Measurements from ENCODE around the gene PPIL4. TPM values are rescaled to one million over a fixed set of nuclear protein-coding genes. Genes with fewer than 3 reads are reported as not detected.

The PPIL4 gene
- total RNA-seq, 1 experiment from 2014 or later: 27.7 TPM

DNA sequence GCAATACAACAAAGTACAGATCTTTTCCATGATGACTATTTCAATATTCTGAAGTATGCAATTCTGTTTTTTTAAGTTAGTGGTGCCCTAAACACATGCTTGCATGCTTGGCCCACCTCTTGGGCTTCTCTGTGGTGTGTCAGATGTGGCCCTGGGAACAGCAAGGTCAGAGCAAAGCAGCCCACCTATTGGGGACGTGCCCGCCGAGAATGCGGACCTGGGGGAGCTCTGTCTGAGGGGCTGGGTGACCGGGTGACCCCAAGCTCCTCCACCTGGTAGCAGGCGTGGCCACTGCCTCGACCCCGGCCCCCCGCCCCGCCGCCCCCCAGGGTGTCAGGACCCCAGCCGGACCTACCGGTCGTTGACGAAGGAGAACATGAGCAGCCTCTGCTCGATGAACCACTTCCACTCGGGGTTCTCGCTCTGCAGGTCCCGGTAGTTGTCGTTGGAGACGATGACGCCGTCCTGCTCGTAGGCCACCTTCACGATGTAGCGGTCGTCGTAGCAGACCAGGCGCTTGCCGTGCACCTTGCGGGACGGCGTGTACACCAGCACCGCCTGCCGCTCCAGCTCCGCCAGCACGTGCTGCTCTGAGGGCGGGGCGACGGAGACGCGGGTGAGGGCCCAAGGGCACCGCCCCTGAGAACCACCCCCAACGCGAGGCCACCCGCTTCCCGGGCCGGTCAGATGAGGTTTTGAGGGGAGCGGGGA lies 89.4 kb downstream of the PPIL4 start (continued):
- TF ChIP-seq, protein P1, sequence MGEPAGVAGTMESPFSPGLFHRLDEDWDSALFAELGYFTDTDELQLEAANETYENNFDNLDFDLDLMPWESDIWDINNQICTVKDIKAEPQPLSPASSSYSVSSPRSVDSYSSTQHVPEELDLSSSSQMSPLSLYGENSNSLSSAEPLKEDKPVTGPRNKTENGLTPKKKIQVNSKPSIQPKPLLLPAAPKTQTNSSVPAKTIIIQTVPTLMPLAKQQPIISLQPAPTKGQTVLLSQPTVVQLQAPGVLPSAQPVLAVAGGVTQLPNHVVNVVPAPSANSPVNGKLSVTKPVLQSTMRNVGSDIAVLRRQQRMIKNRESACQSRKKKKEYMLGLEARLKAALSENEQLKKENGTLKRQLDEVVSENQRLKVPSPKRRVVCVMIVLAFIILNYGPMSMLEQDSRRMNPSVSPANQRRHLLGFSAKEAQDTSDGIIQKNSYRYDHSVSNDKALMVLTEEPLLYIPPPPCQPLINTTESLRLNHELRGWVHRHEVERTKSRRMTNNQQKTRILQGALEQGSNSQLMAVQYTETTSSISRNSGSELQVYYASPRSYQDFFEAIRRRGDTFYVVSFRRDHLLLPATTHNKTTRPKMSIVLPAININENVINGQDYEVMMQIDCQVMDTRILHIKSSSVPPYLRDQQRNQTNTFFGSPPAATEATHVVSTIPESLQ (CRISPR knock-in tag; IDR thresholded peaks at IDR 0.05): no peak
- TF ChIP-seq, protein P2, sequence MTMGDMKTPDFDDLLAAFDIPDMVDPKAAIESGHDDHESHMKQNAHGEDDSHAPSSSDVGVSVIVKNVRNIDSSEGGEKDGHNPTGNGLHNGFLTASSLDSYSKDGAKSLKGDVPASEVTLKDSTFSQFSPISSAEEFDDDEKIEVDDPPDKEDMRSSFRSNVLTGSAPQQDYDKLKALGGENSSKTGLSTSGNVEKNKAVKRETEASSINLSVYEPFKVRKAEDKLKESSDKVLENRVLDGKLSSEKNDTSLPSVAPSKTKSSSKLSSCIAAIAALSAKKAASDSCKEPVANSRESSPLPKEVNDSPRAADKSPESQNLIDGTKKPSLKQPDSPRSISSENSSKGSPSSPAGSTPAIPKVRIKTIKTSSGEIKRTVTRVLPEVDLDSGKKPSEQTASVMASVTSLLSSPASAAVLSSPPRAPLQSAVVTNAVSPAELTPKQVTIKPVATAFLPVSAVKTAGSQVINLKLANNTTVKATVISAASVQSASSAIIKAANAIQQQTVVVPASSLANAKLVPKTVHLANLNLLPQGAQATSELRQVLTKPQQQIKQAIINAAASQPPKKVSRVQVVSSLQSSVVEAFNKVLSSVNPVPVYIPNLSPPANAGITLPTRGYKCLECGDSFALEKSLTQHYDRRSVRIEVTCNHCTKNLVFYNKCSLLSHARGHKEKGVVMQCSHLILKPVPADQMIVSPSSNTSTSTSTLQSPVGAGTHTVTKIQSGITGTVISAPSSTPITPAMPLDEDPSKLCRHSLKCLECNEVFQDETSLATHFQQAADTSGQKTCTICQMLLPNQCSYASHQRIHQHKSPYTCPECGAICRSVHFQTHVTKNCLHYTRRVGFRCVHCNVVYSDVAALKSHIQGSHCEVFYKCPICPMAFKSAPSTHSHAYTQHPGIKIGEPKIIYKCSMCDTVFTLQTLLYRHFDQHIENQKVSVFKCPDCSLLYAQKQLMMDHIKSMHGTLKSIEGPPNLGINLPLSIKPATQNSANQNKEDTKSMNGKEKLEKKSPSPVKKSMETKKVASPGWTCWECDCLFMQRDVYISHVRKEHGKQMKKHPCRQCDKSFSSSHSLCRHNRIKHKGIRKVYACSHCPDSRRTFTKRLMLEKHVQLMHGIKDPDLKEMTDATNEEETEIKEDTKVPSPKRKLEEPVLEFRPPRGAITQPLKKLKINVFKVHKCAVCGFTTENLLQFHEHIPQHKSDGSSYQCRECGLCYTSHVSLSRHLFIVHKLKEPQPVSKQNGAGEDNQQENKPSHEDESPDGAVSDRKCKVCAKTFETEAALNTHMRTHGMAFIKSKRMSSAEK (CRISPR knock-in tag; IDR thresholded peaks at IDR 0.05; ENCODE audit: borderline replicate concordance): no peak
- TF ChIP-seq, protein P3, sequence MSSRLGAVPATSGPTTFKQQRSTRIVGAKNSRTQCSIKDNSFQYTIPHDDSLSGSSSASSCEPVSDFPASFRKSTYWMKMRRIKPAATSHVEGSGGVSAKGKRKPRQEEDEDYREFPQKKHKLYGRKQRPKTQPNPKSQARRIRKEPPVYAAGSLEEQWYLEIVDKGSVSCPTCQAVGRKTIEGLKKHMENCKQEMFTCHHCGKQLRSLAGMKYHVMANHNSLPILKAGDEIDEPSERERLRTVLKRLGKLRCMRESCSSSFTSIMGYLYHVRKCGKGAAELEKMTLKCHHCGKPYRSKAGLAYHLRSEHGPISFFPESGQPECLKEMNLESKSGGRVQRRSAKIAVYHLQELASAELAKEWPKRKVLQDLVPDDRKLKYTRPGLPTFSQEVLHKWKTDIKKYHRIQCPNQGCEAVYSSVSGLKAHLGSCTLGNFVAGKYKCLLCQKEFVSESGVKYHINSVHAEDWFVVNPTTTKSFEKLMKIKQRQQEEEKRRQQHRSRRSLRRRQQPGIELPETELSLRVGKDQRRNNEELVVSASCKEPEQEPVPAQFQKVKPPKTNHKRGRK (CRISPR knock-in tag; IDR thresholded peaks at IDR 0.05; ENCODE audit: borderline replicate concordance): no peak
- TF ChIP-seq, protein P4, sequence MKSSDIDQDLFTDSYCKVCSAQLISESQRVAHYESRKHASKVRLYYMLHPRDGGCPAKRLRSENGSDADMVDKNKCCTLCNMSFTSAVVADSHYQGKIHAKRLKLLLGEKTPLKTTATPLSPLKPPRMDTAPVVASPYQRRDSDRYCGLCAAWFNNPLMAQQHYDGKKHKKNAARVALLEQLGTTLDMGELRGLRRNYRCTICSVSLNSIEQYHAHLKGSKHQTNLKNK (CRISPR knock-in tag; IDR thresholded peaks at IDR 0.05): no peak
- TF ChIP-seq, protein P5, sequence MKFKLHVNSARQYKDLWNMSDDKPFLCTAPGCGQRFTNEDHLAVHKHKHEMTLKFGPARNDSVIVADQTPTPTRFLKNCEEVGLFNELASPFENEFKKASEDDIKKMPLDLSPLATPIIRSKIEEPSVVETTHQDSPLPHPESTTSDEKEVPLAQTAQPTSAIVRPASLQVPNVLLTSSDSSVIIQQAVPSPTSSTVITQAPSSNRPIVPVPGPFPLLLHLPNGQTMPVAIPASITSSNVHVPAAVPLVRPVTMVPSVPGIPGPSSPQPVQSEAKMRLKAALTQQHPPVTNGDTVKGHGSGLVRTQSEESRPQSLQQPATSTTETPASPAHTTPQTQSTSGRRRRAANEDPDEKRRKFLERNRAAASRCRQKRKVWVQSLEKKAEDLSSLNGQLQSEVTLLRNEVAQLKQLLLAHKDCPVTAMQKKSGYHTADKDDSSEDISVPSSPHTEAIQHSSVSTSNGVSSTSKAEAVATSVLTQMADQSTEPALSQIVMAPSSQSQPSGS (CRISPR knock-in tag; IDR thresholded peaks at IDR 0.05; ENCODE audit: borderline replicate concordance, low read depth): no peak
- TF ChIP-seq, protein P6, sequence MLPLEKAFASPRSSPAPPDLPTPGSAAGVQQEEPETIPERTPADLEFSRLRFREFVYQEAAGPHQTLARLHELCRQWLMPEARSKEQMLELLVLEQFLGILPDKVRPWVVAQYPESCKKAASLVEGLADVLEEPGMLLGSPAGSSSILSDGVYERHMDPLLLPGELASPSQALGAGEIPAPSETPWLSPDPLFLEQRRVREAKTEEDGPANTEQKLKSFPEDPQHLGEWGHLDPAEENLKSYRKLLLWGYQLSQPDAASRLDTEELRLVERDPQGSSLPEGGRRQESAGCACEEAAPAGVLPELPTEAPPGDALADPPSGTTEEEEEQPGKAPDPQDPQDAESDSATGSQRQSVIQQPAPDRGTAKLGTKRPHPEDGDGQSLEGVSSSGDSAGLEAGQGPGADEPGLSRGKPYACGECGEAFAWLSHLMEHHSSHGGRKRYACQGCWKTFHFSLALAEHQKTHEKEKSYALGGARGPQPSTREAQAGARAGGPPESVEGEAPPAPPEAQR (CRISPR knock-in tag; IDR thresholded peaks at IDR 0.05): no peak
- no peak for TF ChIP-seq CREB1 (CRISPR knock-in tag; IDR thresholded peaks at IDR 0.05)
- TF ChIP-seq, protein P7, sequence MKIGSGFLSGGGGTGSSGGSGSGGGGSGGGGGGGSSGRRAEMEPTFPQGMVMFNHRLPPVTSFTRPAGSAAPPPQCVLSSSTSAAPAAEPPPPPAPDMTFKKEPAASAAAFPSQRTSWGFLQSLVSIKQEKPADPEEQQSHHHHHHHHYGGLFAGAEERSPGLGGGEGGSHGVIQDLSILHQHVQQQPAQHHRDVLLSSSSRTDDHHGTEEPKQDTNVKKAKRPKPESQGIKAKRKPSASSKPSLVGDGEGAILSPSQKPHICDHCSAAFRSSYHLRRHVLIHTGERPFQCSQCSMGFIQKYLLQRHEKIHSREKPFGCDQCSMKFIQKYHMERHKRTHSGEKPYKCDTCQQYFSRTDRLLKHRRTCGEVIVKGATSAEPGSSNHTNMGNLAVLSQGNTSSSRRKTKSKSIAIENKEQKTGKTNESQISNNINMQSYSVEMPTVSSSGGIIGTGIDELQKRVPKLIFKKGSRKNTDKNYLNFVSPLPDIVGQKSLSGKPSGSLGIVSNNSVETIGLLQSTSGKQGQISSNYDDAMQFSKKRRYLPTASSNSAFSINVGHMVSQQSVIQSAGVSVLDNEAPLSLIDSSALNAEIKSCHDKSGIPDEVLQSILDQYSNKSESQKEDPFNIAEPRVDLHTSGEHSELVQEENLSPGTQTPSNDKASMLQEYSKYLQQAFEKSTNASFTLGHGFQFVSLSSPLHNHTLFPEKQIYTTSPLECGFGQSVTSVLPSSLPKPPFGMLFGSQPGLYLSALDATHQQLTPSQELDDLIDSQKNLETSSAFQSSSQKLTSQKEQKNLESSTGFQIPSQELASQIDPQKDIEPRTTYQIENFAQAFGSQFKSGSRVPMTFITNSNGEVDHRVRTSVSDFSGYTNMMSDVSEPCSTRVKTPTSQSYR (CRISPR knock-in tag; IDR thresholded peaks at IDR 0.05): no peak
- TF ChIP-seq JAZF1 (CRISPR knock-in tag; IDR thresholded peaks at IDR 0.05): no peak

Measured in WTC11 (cell line).